Measurements from ENCODE around the gene AAMDC.
A peak's percentile ranks its signal among the peaks of the same experiment; 100 is the strongest.
"Not testable (repeated sequence)": the region's sequence is repeated elsewhere in the genome, so short reads cannot be mapped to it uniquely, and the experiment has no call there.

Gene AAMDC

DNA sequence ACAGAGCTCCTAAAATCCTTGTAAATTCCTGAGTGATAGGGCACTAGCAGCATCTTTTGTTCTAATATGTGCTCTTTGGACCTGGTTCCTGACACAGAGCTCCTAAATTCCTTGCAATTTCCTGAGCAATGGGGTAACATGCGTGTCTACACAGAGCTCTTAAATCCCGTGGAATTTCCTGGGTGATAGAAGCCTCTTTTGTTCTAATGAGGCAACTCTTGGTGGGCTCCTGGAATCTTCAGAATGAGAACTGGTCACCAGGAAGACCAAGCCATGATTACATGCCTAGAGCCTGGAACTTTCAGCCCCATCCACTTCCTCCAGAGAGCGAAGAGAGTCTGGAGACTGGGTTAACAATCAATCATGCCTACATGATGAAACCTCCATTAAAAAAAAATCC, 19.5 kb upstream of the AAMDC start:
- peaks cover 65% of the 10 kb centered on the region for H3K4me1 Mint-ChIP-seq (ENCODE audit: low read depth)
- H3K9me3 Mint-ChIP-seq = no peaks in the 10 kb centered on the region
- H3K27ac Mint-ChIP-seq = peak overlapping the region; percentile 7
- no peak for DNase-seq
- peaks cover 32% of the 10 kb centered on the region for H3K36me3 Mint-ChIP-seq (ENCODE audit: low read depth)
- no peaks in the 10 kb centered on the region for H3K27me3 Mint-ChIP-seq
- no peak overlapping the region for H3K4me3 Mint-ChIP-seq

DNA sequence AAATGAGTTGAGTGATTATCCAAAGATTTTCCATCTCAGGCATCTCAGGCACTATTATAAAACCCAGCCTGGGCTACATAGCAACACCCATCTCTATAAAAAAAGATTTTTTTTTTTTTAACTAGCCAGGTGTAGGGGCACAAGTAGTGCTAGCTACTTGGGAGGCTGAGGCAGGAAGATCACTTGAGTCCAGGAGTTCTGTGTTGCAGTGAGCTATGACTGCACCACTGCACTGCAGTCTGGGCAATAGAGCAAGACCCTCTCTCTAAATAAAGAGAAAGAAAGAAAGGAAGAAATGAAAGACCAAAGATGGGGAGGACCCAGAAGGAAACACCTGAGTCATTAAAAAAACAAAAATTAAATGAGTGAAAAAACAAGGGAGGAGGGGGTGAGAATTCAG, 14.5 kb upstream of the AAMDC start:
- DNase-seq = no peak
- Mint-ChIP-seq H3K9me3 (no peaks in the 10 kb centered on the region), H3K4me1 (ENCODE audit: low read depth) (peaks cover 60% of the 10 kb centered on the region), H3K36me3 (ENCODE audit: low read depth) (peaks cover 37% of the 10 kb centered on the region), H3K27me3 (no peaks in the 10 kb centered on the region), H3K4me3 (no peak overlapping the region), H3K27ac (no peak overlapping the region)

DNA sequence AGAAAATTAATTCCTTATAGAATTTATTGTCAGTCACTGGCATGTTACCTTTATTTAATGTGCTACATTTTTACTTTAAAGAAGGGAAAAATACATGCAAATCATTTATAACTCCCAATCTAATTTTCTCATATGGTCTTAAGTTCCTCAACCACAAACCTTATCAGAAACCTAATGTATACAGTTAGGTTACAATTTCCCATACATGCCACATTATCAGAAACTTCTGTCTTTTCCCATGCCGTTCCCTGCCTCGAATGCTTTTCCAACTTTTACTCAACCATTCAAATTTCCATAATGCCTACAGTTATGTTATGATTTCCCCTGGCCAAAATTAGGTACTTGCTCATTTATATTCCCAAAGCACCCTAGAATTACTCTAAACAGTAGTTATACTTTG, 14.0 kb upstream of the AAMDC start:
- no peaks in the 10 kb centered on the region for H3K27me3 Mint-ChIP-seq
- no peaks in the 10 kb centered on the region for H3K9me3 Mint-ChIP-seq
- H3K27ac Mint-ChIP-seq = no peak overlapping the region
- H3K4me1 Mint-ChIP-seq (ENCODE audit: low read depth) = peaks cover 60% of the 10 kb centered on the region
- peaks cover 41% of the 10 kb centered on the region for H3K36me3 Mint-ChIP-seq (ENCODE audit: low read depth)
- no peak overlapping the region for H3K4me3 Mint-ChIP-seq
- DNase-seq = no peak

DNA sequence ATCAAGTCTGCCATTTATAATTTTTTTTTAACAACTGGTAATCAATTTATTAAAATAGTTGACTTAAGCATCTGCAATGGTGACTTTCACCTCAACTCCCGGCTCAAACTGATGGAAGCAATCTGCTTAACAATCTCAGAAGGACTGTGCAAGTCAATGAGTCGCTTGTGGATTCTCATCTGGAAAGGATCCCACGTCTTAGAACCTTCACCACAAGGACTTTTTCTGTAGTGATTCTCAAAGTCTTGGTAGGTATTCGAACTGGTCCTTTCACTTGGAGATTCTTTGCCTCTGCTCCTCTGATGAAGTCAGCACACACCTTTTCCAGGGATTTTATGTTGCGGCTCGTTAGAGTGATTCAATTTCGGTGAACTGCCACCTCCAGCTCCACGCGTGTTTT, 7.7 kb upstream of the AAMDC start:
- Mint-ChIP-seq H3K27me3 (no peaks in the 10 kb centered on the region), H3K9me3 (peaks cover 4% of the 10 kb centered on the region), H3K36me3 (ENCODE audit: low read depth) (peaks cover 52% of the 10 kb centered on the region), H3K4me1 (ENCODE audit: low read depth) (peaks cover 70% of the 10 kb centered on the region), H3K27ac (peak overlapping the region; percentile 26), H3K4me3 (no peak overlapping the region)
- no peak for DNase-seq

DNA sequence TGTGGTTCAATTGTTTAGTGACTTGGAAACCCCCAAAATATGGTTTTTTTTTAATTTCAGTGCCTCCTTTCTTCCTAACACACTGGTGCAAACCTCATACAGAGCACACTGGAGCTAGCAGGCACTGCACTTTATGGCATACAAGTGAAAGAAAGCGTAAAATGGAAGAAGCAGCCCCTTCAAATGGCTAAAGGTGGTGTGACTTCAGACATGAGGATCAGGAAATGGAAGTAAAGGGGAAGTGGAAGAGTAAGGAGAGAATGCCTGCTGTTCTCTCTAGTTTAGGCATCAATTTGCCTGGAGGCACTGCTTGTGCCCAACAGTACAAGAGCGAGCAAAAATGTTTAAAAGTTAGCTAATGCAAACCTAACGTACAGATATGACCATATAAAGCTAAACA, 6.1 kb upstream of the AAMDC start:
- H3K27ac Mint-ChIP-seq = no peak overlapping the region
- peaks cover 57% of the 10 kb centered on the region for H3K36me3 Mint-ChIP-seq (ENCODE audit: low read depth)
- DNase-seq = no peak
- peaks cover 4% of the 10 kb centered on the region for H3K9me3 Mint-ChIP-seq
- H3K4me1 Mint-ChIP-seq (ENCODE audit: low read depth) = peaks cover 71% of the 10 kb centered on the region
- no peaks in the 10 kb centered on the region for H3K27me3 Mint-ChIP-seq
- no peak overlapping the region for H3K4me3 Mint-ChIP-seq

DNA sequence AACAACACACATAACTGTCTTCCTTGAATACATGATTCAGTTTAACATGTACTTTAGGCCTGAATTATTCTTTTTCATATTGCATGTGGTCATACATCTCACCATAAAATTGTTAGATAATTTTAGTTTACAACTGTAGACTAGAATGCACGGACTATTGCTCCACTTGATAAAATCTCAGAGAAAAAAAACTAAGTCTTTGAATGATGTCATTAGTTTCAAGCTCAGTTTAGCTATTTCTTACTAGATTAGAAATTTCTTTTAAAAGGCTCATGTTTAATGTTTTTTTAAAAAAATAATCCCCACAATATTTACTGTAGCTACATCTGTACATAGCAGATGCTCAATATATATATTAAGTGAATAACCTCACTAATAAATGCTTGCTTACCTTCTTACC, 5.5 kb upstream of the AAMDC start:
- Mint-ChIP-seq H3K9me3 (peaks cover 4% of the 10 kb centered on the region), H3K36me3 (ENCODE audit: low read depth) (peaks cover 53% of the 10 kb centered on the region), H3K27me3 (no peaks in the 10 kb centered on the region), H3K4me3 (no peak overlapping the region), H3K27ac (no peak overlapping the region), H3K4me1 (ENCODE audit: low read depth) (peaks cover 64% of the 10 kb centered on the region)
- no peak for DNase-seq

DNA sequence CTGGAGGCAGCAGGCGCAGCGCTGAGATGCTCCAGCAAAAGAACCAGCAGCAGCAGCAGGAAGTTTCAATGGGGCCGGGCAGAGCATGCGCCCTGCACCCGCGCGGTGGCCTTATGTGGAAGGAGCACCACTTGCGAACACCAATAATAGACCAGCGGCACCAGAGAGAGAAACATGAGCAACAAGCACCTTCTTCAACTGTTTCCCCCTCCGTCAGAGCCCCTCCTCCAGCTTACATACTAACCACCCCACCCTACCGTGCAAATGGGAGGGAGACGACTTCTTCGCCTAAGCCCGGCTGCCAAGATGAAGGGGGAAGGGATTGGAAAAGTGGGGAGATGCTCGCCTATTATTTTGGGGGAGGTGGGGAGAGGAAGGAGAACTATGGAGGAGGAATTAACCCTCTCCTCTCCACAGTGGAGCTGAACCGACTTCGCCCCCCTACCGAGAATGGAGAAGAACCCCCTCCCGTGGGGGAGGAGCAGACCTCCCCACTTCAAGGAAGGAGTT, 1.5 kb upstream of the AAMDC start:
- peaks cover 49% of the 10 kb centered on the region for H3K4me1 Mint-ChIP-seq (ENCODE audit: low read depth)
- no peaks in the 10 kb centered on the region for H3K27me3 Mint-ChIP-seq
- peak overlapping the region; percentile 97 for H3K4me3 Mint-ChIP-seq
- H3K9me3 Mint-ChIP-seq = peaks cover 4% of the 10 kb centered on the region
- DNase-seq = peak; percentile 87
- H3K27ac Mint-ChIP-seq = peak overlapping the region; percentile 98
- H3K36me3 Mint-ChIP-seq (ENCODE audit: low read depth) = peaks cover 29% of the 10 kb centered on the region

DNA sequence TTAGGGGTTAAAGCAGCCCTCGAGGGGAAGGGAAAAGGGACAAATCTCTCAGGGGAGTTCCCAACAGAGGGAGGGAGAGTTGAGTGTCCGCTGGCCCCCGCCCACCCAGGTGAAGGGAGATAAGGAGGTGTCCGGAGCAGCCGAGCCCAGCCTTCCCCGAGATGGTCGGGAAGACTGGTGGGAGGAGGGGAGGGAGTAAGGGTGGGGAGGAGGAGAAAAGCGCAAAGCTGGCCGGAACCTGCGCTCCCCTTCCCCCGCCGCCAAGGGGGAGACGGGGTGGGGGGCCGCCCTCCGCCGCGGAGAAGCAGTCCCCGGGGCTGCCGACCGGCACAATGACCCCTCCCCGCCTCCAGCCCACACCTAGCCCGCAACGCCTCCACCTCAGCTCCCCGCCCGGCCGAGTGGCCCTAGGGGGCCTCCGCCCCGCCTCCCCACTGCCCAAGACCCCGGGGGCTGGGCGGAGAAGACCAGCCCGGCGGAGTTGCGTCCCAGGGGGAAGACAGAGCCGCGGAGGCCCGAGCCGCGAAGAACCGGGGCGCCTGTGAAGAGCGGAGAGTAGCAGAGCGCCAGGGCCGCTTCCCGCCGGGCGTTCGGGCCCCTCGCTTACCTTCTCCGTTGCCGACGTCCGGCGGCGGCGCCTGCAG, 901 bp upstream of the AAMDC start:
- H3K4me1 Mint-ChIP-seq (ENCODE audit: low read depth) = peaks cover 44% of the 10 kb centered on the region
- peak; percentile 66 for DNase-seq

DNA sequence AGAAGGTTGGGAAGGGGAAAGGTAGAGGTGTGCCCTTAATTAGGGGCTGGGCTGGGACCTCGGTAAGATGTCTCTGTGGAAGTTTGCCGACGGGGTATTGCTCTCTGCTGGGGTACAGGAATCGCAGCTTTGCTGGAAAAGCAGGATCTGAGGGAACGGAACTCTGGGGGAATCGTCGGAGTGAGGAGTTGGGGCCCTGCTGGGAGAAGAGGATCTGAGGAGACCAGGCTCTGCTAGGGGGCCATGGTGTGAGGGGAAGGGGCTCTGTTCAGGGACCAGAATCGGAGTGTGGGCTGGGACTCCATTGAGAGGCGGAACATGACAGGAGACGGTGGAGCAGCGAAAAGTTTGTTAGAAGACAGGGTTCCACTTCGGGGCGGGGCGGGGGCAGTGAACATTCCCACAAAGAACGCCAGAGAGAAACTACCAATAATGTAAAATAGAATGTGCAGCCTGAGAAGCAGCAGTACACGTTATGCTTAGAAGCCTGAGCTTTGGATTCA, 456 bp downstream of the AAMDC start:
- Mint-ChIP-seq H3K9me3 (no peaks in the 10 kb centered on the region), H3K4me3 (peak overlapping the region; percentile 97), H3K4me1 (ENCODE audit: low read depth) (peaks cover 33% of the 10 kb centered on the region), H3K36me3 (ENCODE audit: low read depth) (peaks cover 21% of the 10 kb centered on the region), H3K27ac (peak overlapping the region; percentile 98), H3K27me3 (no peaks in the 10 kb centered on the region)
- peak; percentile 46 for DNase-seq

More for the DNA sequence above, 901 bp upstream of the AAMDC start:
- peaks cover 25% of the 10 kb centered on the region for H3K36me3 Mint-ChIP-seq (ENCODE audit: low read depth)
- H3K27me3 Mint-ChIP-seq = no peaks in the 10 kb centered on the region
- peak overlapping the region; percentile 98 for H3K27ac Mint-ChIP-seq
- peak overlapping the region; percentile 97 for H3K4me3 Mint-ChIP-seq
- H3K9me3 Mint-ChIP-seq = no peaks in the 10 kb centered on the region

DNA sequence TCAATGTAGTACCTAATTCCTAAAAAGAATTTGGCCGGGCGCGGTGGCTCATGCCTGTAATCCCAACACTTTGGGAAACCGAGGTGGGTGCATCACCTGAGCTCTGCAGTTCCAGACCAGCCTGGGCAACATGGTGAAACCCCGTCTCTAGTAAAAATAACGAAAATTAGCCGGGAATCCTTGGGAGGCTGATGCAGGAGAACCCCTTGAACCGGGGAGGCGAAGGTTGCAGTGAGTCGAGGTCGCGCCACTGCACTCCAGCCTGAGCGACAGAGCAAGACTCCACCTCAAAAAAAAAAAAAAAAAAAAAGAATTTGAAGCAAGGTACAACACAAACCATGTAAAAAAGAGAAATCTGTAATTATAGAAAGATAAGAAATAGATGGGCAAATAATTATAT, 1.2 kb downstream of the AAMDC start:
- peaks cover 27% of the 10 kb centered on the region for H3K4me1 Mint-ChIP-seq (ENCODE audit: low read depth)
- H3K9me3 Mint-ChIP-seq, H3K27ac Mint-ChIP-seq, DNase-seq, H3K27me3 Mint-ChIP-seq: not testable (repeated sequence)
- H3K36me3 Mint-ChIP-seq (ENCODE audit: low read depth) = peaks cover 21% of the 10 kb centered on the region
- peak overlapping the region; percentile 97 for H3K4me3 Mint-ChIP-seq

DNA sequence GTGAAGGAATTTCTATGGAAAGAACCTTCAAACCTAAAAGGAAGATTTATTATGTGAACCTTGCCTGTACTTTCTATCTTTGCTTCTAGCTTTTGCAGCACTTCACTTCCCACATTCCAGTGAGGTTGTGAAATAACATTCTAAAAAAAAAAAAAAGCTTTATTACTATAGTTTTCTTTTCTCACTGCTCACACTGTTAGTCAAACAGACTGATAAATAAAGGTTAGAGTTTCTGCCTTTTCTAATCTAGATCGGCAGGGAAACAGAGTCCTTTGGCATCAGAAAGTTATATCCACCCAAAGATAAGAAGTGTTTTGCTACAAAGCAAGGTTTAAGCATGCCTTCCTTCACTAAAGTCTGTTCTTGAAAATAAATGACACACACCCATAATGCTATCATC, 2.8 kb downstream of the AAMDC start:
- no peak for DNase-seq
- H3K27me3 Mint-ChIP-seq = no peaks in the 10 kb centered on the region
- H3K4me3 Mint-ChIP-seq = no peak overlapping the region
- peaks cover 17% of the 10 kb centered on the region for H3K36me3 Mint-ChIP-seq (ENCODE audit: low read depth)
- no peaks in the 10 kb centered on the region for H3K9me3 Mint-ChIP-seq
- H3K4me1 Mint-ChIP-seq (ENCODE audit: low read depth) = peaks cover 13% of the 10 kb centered on the region
- H3K27ac Mint-ChIP-seq = no peak overlapping the region

DNA sequence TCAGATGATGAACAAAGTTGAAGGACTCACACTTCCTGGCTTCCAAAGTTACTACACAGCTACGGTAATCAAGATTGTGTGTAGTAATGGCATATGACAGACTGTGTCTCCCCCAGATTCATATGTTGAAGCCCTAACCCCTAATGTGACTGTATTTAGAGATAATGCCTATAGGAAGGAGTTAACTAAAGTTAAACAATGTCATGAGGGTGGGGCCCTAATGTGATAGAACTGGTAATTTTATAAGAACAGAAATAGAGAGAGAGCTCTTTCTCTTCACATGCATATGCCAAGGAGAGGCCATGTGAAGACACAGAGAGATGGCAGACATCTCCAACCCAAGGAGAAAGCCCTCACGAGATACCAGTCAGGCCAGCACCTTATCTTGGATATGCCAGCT, 8.0 kb downstream of the AAMDC start:
- Mint-ChIP-seq H3K27me3 (no peaks in the 10 kb centered on the region), H3K4me1 (ENCODE audit: low read depth) (peaks cover under 1% of the 10 kb centered on the region), H3K36me3 (ENCODE audit: low read depth) (no peaks in the 10 kb centered on the region), H3K4me3 (no peak overlapping the region), H3K27ac (no peak overlapping the region), H3K9me3 (no peaks in the 10 kb centered on the region)
- no peak for DNase-seq

DNA sequence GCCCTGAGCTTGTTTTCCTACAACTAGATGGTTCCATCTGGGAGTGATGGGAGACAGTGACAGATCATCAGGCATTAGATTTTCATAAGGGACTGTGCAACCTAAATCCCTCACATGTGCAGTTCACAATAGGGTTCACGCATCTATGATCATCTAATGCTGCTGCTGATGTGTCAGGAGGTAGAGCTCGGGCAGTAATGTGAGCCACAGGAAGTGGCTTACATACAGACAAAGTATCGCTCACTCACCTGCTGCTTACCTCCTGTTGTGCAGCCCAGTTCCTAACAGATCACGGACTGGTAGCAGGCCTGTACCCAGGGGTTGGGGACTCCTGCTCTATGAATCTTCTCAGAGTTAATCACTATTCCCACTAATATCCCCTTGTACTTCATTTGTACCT, 12.4 kb downstream of the AAMDC start:
- Mint-ChIP-seq H3K27me3 (no peaks in the 10 kb centered on the region), H3K4me1 (ENCODE audit: low read depth) (no peaks in the 10 kb centered on the region), H3K36me3 (ENCODE audit: low read depth) (no peaks in the 10 kb centered on the region), H3K9me3 (no peaks in the 10 kb centered on the region), H3K27ac (no peak overlapping the region), H3K4me3 (no peak overlapping the region)
- DNase-seq = no peak

DNA sequence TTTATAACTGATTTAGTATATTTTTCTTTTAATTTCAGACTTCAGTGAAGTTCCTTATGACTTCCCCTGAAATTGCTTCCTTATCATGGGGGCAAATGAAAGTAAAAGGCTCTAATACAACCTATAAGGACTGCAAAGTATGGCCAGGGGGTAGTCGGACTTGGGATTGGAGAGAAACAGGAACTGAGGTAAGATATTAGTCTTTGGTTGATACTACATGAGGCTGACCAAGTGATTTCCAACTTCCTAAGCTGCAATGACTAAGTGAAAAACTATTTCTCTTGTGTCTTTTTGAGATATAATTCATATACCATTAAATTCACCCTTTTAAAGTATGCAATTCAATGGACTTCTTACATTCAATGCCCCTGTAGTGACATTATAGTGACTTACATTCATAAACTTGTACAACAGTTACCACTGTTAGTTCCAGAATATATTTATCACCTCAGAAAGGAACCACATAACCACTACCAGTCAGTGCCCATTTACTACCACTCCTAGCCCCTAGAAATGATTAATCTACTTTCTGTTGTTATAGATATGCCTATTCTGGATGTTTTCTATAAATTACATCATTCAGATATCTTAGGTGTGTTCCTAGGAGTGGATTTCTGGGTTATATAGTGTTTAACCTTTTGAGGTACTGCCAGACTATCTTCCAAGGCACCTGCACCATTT, 21.6 kb downstream of the AAMDC start:
- no peaks in the 10 kb centered on the region for H3K27me3 Mint-ChIP-seq
- H3K4me3 Mint-ChIP-seq = no peak overlapping the region
- H3K4me1 Mint-ChIP-seq (ENCODE audit: low read depth) = no peaks in the 10 kb centered on the region
- H3K9me3 Mint-ChIP-seq = peaks cover 19% of the 10 kb centered on the region
- peaks cover 47% of the 10 kb centered on the region for H3K36me3 Mint-ChIP-seq (ENCODE audit: low read depth)
- H3K27ac Mint-ChIP-seq = no peak overlapping the region
- DNase-seq = no peak

DNA sequence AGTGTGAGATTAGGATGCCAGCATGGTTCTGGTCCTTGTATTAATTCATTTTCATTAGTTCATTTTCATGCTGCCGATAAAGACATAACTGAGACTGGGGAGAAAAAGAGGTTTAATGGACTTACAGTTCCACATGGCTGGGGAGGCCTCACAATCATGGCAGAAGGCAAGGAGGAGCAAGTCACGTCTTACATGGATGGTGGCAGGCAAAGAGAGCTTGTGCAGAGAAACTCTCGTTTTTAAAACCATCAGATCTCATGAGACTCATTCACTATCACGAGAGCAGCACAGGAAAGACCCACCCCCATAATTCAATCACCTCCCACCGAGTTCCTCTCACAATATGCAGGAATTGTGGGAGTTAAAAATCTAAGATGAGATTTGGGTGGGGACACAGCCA, 22.8 kb downstream of the AAMDC start:
- Mint-ChIP-seq H3K36me3 (ENCODE audit: low read depth) (peaks cover 50% of the 10 kb centered on the region), H3K9me3 (peaks cover 19% of the 10 kb centered on the region)
- not testable (repeated sequence) for DNase-seq

More for the DNA sequence above, 22.8 kb downstream of the AAMDC start:
- H3K27me3 Mint-ChIP-seq; H3K4me3 Mint-ChIP-seq; H3K4me1 Mint-ChIP-seq (ENCODE audit: low read depth); H3K27ac Mint-ChIP-seq: not testable (repeated sequence)
